HG03280 (cell line): Measurements from ENCODE around the gene PRELID1.
"Not testable (repeated sequence)": the region's sequence is repeated elsewhere in the genome, so short reads cannot be mapped to it uniquely, and the experiment has no call there.

Experiments used
- ATAC-seq: cut with Tn5 transposase; IDR thresholded peaks from one replicate; pipeline ENCODE4 v1.9.1; 2021; ENCODE audit warnings: mild to moderate bottlenecking, moderate library complexity; ENCODE audit not compliant: unreplicated experiment

The PRELID1 gene

GRCh38 chr5:177297922-177298321 lies 5.7 kb upstream of the PRELID1 start:
- no peak for ATAC-seq

DNA sequence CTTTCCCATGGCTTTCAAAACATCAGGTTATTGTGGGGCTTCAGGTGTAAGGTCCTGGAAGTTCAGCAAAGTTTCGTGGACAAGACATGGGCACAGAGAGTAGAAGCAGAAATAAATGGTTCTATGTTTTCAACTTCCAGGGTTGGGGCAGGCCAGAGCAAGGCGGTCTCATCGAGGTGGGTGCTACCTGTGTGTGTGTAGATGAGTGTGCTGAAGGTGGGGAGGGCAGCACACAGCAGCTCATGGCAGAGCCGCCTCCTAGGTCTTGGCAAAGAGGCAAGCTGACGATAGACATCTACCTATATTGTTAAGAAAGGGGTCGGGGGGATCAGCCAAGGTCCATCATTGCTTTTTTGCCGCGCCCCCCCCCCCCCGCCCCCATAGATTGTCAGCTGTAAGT lies 3.9 kb upstream of the PRELID1 start:
- no peak for ATAC-seq

- no peak for ATAC-seq
Observed at GRCh38 chr5:177300236-177300880, 3.2 kb upstream of the PRELID1 start.

DNA sequence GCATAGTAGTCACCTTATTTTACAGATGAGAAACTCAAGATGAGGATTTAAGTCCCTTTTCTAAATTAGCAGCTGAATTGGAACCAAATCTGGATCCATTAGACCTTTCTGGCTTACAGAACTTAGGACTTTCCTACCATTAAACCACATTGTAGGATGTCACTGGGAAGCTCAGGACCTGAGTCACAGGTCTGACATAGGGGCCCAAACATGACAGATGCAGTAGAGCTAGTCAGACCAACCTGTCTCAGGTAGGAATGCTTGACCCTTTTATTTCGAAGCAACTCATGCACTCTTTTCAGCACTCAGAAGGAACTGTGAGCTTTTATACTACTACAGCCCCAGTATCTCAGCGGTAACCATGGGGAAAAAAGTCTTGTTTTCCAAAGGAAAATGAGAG lies 2.6 kb upstream of the PRELID1 start:
- ATAC-seq = no peak

DNA sequence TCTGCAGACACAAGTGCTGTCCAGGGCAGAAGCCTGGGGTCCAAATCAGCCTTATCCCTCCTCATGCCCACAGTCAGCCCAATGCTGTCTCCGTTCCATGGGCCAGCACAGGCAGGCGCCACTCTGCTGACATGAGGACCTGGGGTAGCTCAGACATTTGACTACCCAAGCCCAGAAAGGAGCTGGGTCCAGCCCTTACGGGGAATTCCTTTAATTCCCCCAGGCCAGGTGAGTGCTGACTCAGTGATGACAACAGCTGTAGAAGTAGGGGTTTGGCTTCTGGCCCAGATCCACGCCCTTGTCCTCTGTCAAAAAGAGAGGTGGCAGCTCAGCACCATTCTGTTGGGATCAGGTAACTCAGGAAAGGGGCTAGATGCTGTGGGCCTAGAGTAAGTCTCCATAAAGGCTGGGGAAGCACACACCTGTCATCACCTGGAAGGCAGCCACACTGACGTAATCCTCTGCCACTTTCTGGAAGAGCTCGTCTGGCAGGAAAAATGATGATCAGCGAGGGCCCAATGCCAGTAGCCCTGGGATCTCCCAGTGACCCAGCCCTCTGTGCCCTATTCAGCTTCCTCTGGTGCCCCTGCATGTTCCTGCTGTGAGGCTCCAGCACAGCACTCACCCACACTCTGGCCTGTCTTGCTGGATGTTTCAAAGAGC lies 2.0 kb upstream of the PRELID1 start:
- ATAC-seq = no peak

GRCh38 chr5:177302354-177303110 lies 1.1 kb upstream of the PRELID1 start:
- ATAC-seq = no peak

DNA sequence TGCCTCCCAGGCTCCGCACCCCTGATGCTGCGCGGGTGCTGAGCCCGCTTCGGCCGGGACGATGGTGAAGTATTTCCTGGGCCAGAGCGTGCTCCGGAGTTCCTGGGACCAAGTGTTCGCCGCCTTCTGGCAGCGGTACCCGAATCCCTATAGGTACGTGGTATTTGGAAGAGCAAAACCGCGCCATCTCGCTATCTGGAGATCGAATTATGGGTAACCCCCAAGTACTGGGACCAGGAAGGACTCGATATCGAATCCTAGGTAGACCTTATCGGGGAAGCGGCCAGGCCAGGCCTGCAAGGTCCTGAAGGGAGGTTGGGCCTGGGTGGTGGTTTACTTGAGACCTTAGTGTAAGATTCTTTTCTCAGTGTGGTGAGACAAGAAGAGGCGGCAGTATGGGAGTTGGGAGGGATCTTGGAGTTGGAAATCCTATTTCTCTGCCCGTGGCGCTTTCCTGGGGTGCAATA lies 359 bp downstream of the PRELID1 start:
- ATAC-seq = no peak

- no peak for ATAC-seq
Observed at GRCh38 chr5:177304392-177305119, 957 bp downstream of the PRELID1 start.

- ATAC-seq = not testable (repeated sequence)
Observed at GRCh38 chr5:177306103-177306640, 2.6 kb downstream of the PRELID1 start.

DNA sequence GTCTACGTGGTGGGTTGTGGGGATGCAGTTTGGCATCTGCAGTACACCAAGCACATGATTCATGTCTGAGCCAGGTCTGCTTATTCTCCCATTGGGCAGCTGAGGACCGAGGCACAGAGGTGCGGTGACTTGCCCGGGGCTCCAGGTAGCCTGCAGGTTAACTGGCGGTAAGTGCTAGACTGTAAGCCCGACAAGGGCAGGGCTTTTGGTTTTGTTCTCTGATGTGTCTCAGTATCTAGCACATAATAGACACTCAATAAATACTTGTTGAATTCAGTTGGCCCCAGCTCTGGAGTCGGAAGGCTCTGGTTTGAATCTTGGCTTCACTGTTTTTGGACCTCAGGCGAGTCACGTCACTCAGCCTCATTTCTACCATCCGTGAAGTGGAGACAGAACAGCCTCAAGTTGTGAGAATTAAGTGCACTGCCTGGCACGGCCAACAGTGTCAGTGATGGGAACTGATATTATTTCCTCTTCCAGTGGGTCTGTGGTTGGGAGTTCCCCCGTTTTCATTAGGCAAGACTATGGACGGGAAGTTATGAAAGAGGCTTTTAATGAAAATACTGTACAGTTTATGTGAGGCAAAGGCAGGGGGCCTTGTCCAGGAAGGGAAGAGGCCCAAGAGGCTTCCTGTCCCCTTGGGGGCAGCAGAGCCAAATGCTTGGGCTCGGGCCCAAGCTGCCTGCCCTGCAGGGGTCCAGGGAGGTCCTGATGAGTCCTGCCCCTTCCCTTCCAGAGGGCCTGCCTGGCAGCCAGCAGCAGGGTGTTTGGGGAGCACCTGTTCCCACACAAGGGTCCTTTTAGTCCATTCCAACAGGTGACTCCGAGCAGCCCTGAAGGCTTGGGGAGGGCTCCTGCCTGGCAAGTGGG lies 3.3 kb downstream of the PRELID1 start:
- no peak for ATAC-seq

- ATAC-seq = no peak
Observed at GRCh38 chr5:177307544-177308363, 4.2 kb downstream of the PRELID1 start.

GRCh38 chr5:177308740-177309139 lies 5.1 kb downstream of the PRELID1 start:
- no peak for ATAC-seq

- no peak for ATAC-seq
Observed at GRCh38 chr5:177309351-177310191, 6.0 kb downstream of the PRELID1 start.

DNA sequence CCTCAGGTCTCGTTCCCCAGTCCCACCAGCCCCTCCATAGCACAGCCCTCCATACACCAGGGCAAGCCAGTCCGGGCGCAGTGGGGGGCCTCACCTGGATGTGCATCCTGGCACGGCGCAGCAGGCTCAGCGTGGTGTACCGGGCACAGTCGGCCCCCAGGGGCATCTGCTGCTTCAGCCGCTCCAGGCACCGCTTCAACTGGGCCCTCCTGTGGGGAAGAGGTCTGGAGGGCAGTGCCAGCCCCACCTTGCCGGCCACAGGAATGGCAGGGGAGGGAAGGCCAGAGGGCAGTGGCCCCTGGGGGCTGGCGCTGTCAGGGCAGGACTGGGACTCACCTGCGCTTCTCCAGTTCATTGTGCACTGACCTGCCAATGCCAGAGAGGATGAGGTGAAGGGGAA lies 6.7 kb downstream of the PRELID1 start:
- ATAC-seq = no peak

DNA sequence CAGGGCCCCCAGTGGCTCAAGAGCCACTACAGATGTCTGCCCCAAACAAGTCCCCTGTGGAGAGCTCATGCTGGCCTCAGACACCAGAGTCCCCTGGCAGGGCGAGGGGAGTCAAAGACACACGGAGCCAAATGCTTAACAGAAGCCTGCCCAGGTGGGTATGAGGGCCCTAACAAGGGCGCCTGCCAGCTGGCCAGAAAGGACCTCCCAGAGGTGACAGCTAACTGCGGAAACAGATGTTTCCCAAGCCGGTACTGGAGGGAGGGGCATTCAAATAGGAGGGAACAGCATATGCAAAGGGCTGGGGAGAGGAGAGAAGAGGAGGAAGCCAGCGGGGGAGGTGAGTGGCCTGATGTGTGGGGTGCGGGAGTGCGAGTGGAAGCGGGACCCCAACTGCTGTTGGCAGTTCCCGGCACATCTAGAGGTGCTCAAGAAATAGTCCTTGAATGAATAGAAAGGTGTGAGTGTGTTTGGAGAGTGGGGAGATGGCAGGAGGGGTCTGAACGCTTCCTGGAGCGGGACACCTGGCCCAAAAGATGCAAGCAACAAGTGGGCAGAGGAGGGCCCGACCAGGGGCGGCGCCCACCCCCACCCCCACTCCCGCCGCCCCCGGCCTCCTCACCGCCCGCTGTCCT lies 7.3 kb downstream of the PRELID1 start:
- ATAC-seq = no peak

GRCh38 chr5:177311392-177311722 lies 7.8 kb downstream of the PRELID1 start:
- ATAC-seq = peak; percentile 1

GRCh38 chr5:177311723-177312648 lies 8.4 kb downstream of the PRELID1 start, which contains the start of gene MXD3:
Gene MXD3 (minus strand): TSS chr5:177311898. CDS start chr5:177311830, 68 bp downstream.
- peak; percentile 81 for ATAC-seq
